Stimulated activated CD8-positive, alpha-beta memory T cell treated with anti-CD3 and anti-CD28 coated beads, Interleukin-12 subunit alpha, Interleukin-12 subunit beta, amount 100 ng/mL, for 24 hours (primary cell): ENCODE data around the gene ARHGAP15.
"Not testable (repeated sequence)": the region's sequence is repeated elsewhere in the genome, so short reads cannot be mapped to it uniquely, and the experiment has no call there.

Source experiments
- DNase-seq: peaks from one replicate; pipeline ENCODE4 v3.0.0-alpha.2; 2020; ENCODE audit errors: extremely low read depth

The ARHGAP15 gene

DNA sequence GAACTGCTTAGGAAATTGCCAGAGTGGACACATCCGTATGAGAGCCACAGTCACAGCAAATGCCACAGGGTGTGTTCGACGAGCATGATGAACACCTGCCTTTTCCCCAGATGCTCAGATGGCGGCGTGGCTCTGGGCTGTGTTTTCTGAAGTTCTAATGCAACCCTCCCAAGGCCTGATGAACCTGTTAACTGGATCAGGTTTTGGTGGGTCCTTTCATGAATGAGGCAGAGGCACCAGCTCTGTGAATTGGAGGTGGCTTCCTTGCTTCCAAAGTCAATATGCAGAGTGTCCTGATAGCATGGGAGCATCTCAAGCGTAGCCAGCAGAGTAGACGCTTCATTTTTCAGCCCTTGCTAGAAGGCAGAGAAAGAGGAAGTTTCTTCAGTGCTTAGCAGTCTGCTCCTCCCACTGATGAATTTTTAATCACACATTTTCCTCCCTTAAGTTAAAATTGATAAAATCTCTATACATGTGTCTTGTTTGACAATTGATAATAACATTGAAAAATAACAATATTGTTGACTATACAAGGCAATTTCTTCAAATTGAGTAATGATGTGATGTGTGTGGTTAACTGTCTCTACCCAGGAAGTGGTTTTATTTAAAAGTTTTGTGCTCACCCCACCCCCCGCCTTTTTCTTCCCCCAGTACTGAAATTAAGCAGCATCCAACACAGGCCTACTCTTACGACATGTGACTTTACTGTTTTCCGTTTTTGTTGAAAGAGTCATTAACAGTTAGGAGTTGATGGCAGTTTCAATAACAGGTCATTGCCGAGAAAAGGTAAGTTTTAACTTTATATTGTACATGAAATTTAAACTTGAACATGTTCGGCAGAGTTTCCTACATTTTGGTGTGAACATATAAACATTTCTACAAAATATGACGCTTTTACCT lies at the start of gene ARHGAP15:
ARHGAP15 (plus strand) TSS at position 739 of the 900 bp plus-strand sequence.
- DNase-seq = no peak

DNA sequence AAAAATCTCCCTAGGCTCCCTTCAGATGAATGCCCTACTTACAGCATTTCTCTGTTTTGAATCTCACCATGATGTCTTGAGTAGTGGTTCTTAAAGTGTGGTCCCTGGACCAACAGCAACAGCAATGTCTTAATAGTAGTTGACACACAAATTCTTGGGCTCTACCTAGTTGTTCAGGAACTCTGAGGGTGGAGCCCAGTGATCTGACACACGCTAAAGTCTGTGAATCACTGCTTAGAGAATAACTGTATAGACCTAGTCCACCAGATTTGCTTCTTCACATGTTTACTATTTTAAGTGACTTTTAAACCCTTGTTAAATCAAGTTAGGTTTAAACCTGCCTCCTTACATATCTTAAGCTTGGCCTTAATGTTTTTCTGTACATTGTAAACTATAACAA lies 47.6 kb upstream of the ARHGAP15 start:
- DNase-seq = no peak

DNA sequence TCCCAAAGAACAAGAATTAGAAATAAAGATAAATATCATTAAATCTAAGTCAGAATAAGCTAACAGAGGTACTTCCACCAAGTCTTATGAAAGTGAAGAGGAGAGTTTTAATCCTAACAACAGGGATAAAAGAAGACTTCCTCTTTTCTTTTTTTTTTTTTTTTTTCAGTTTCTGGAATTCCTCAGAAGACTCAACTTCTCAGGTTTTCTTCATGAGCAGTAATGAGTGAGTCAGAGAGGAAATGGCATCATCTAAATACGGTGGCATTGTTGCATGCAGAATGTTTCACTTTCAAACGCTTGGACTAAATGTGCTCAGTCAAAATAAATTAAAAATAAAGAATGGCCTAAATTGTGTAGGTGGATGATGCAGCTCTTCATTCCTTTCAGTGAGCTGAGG lies 45.6 kb upstream of the ARHGAP15 start:
- no peak for DNase-seq

GRCh38 chr2:143084462-143084861 lies 44.8 kb upstream of the ARHGAP15 start:
- no peak for DNase-seq

DNA sequence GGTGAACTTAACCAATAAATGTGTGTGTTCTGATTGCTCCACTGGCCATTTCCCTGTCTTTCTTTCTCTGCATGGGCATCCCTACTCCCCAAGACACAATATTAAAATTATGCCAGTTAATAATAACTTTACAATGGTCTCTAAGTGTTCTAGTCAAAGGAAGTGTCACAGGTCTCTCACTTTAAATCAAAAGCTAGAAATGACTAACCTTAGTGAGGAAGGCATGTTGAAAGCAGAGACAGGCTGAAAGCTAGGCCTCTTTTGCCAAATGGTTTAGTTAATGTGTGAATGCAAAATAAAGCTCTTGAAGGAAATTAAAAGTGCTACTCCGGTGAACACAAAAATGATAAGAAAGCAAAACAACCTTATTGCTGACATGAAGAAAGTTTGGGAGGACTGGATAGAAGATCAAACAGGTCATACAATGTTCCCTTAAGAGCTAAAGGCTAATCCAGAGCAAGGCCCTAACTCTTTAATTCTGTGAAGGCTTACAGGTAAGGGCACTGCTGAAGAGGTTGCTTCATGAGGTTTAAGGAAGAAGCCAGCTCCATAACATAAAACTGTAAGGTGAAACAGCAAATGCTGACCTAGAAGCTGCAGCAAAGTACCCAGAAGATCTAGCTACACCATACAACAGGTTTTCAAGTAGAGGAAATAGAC lies 44.0 kb upstream of the ARHGAP15 start:
- no peak for DNase-seq

GRCh38 chr2:143087033-143087432 lies 42.2 kb upstream of the ARHGAP15 start:
- no peak for DNase-seq

- no peak for DNase-seq
These were observed 40.8 kb upstream of the ARHGAP15 start for GRCh38 chr2:143088388-143088787.

- not testable (repeated sequence) for DNase-seq
These were observed 39.7 kb upstream of the ARHGAP15 start for GRCh38 chr2:143089520-143089919.

DNA sequence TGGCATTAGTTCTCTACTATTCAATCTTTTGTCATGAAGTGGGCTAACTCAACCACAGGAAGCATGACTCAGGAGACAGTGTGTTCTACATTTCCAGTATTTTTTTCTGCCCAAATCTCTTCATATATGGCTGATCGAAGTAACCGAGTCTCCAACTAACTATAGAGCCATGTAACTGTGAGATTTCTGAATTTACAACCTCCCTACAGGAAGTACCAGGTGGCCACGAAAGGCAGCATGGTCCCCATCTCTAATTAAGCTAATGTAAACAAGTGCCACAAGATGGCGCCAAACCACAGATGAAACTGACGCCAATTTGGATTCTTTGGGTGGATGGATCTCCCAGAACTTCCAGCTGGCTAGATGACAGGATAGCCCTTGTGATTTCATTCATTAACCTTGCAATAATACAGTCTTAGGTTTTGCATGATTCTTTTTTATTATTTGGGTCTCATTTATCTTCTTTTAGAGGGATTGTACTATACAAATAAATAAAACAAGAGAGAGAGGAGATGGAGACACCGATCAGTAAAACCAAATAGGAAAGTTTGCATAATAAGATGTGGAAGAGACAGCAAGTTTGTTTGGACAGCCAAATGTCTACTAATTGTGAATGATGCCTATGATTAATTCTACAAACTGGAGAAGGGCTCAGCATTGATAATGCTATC lies 18.3 kb upstream of the ARHGAP15 start:
- DNase-seq = peak; percentile 2

- no peak for DNase-seq
These were observed 12.0 kb upstream of the ARHGAP15 start for GRCh38 chr2:143117225-143117624.

GRCh38 chr2:143121079-143121478 lies 8.1 kb upstream of the ARHGAP15 start:
- DNase-seq = no peak

DNA sequence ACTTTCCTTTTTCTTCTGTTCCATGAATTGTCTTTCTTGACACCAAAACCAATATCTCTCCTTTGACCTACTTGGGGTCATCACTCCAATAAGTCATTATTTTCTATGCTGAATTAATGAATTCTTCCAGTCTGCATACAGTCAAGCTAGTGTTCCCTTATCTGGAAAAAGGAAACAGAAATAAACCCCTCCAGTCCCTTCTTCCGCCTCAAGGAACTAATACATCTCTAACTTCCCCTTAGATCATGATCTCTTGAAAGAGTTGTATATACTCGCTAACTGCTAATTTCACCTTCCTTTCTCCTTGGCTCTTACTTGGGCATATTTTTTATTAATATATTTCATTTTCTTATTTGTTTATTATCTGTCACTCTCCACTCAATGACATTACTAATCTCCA lies 7.3 kb upstream of the ARHGAP15 start:
- no peak for DNase-seq

DNA sequence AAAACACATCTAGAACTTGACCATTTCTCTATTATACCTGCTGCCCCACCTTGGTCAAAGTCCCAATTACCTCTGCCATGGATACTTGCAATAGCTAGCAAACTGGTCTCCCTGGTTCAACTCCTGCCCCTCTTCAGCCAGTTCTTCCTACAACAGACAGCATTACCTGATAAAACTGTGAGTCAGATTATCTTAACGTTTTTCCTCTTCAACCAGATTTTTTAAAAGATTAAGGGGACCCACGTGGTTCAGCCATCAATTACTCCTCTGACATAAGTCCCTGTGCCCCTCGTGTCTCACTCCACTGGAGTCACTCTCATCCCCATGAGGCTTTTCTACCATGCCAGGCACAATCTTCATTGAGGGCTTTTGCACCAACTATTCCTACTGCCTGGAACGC lies 5.3 kb upstream of the ARHGAP15 start:
- no peak for DNase-seq

- DNase-seq = no peak
These were observed 4.8 kb upstream of the ARHGAP15 start for GRCh38 chr2:143124445-143124844.

- no peak for DNase-seq
These were observed 3.5 kb upstream of the ARHGAP15 start for GRCh38 chr2:143125717-143126116.

DNA sequence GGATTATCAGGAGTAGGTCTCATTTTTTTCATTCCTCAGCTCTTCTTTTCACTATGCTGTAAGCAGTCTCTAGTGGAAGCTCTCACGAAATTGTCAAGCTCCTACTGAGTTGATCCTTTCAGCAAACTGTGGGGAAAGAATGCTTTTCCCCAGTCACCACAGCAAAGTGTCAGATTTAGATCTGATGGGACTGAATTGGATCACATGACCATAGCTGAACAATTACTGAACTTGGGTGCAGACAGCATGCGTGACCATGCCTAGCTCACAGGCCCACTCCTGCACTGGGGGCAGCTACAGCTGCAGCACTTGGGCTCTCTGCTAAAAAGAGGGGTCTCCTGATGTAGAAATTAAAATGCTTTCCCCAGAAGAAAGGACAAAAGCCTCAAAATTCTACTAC lies 3.1 kb downstream of the ARHGAP15 start:
- DNase-seq = no peak

DNA sequence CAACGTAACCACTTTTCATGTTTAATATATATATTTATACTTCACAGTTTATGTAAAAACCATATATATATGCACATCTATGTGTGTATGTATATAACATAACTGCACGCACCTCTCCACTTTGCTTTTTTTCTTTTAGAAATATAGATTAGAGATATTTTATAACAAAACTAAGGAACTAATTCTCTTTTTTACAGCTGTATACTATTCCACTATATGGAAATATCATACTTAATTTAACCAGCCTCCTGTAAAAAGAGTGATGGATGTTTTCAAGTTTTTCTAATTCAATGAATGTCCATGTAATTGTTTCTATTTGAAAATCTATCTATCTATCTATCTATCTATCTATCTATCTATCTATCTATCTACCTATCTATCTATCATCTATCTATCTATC lies 4.6 kb downstream of the ARHGAP15 start:
- no peak for DNase-seq

- DNase-seq = no peak
These were observed 9.1 kb downstream of the ARHGAP15 start for GRCh38 chr2:143138292-143138691.

- no peak for DNase-seq
These were observed 10.7 kb downstream of the ARHGAP15 start for GRCh38 chr2:143139835-143140393.

GRCh38 chr2:143140864-143141661 lies 11.8 kb downstream of the ARHGAP15 start:
- no peak for DNase-seq

DNA sequence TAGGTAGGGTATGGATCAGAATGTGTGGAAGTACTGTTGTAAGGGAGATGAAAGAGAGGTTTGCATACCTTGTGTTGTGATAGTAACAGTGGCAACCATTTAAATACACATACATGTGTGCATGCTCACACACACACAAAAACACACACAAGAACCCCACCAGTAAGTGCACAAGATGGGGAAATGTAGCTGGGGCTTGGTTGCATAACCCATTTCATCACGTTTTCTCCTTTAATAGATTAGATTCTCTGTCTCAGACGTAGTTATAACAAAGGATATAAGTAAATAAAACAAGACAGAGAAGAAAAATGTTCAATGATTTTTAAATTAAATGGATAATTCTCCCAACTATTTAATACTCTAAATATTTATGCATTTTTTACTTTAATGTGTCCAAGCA lies 13.4 kb downstream of the ARHGAP15 start:
- DNase-seq = no peak
